Measurements from ENCODE around the gene MYO3A. TPM values are rescaled to one million over a fixed set of nuclear protein-coding genes. Genes with fewer than 3 reads are reported as not detected.
"Not testable (repeated sequence)": the region's sequence is repeated elsewhere in the genome, so short reads cannot be mapped to it uniquely, and the experiment has no call there.

The MYO3A gene
- total RNA-seq, 1 donor from 2014 or later: not detected

GRCh38 chr10:26087666-26088065 lies 153.6 kb downstream of the MYO3A start:
- no peak for DNase-seq (ENCODE audit: low read depth)

- no peak for DNase-seq (ENCODE audit: low read depth)
Observed at GRCh38 chr10:26090026-26090425, 156.0 kb downstream of the MYO3A start.

- DNase-seq (ENCODE audit: low read depth): no peak
Observed at GRCh38 chr10:26090762-26091161, 156.7 kb downstream of the MYO3A start.

GRCh38 chr10:26093229-26093628 lies 159.2 kb downstream of the MYO3A start:
- DNase-seq (ENCODE audit: low read depth): no peak

- no peak for DNase-seq (ENCODE audit: low read depth)
Observed at GRCh38 chr10:26095781-26096180, 161.8 kb downstream of the MYO3A start.

- not testable (repeated sequence) for DNase-seq (ENCODE audit: low read depth)
Observed at GRCh38 chr10:26097549-26097948, 163.5 kb downstream of the MYO3A start.

GRCh38 chr10:26112532-26112931 lies 178.5 kb downstream of the MYO3A start:
- no peak for DNase-seq (ENCODE audit: low read depth)

GRCh38 chr10:26138613-26139012 lies 204.6 kb downstream of the MYO3A start:
- DNase-seq (ENCODE audit: low read depth): no peak

- DNase-seq (ENCODE audit: low read depth): no peak
Observed at GRCh38 chr10:26156019-26156418, 222.0 kb downstream of the MYO3A start.

- DNase-seq (ENCODE audit: low read depth): no peak
Observed at GRCh38 chr10:26157734-26158133, 223.7 kb downstream of the MYO3A start.

- no peak for DNase-seq (ENCODE audit: low read depth)
Observed at GRCh38 chr10:26169466-26169865, 235.4 kb downstream of the MYO3A start.

GRCh38 chr10:26172131-26172530 lies 238.1 kb downstream of the MYO3A start:
- DNase-seq (ENCODE audit: low read depth): no peak

- DNase-seq (ENCODE audit: low read depth): no peak
Observed at GRCh38 chr10:26173837-26174236, 239.8 kb downstream of the MYO3A start.

- DNase-seq (ENCODE audit: low read depth): no peak
Observed at GRCh38 chr10:26177341-26177740, 243.3 kb downstream of the MYO3A start.

GRCh38 chr10:26194275-26194674 lies 260.2 kb downstream of the MYO3A start:
- no peak for DNase-seq (ENCODE audit: low read depth)

- DNase-seq (ENCODE audit: low read depth): no peak
Observed at GRCh38 chr10:26197248-26197647, 263.2 kb downstream of the MYO3A start.

GRCh38 chr10:26198119-26198518 lies 264.1 kb downstream of the MYO3A start:
- DNase-seq (ENCODE audit: low read depth): no peak

- DNase-seq (ENCODE audit: low read depth): no peak
Observed at GRCh38 chr10:26199841-26200240, 265.8 kb downstream of the MYO3A start.

- no peak for DNase-seq (ENCODE audit: low read depth)
Observed at GRCh38 chr10:26205223-26205622, 271.2 kb downstream of the MYO3A start.

- no peak for DNase-seq (ENCODE audit: low read depth)
Observed at GRCh38 chr10:26211781-26212444, 277.9 kb downstream of the MYO3A start.

- DNase-seq (ENCODE audit: low read depth): no peak
Observed at GRCh38 chr10:26212511-26212910, 278.5 kb downstream of the MYO3A start.

GRCh38 chr10:26213157-26213800 lies 279.2 kb downstream of the MYO3A start:
- DNase-seq (ENCODE audit: low read depth): no peak

GRCh38 chr10:26214004-26214403 lies 280.0 kb downstream of the MYO3A start:
- DNase-seq (ENCODE audit: low read depth): no peak
